GM12801 (cell line): ENCODE measurements around the gene PDE4D.

Experiments used
- TF ChIP-seq, protein P1 (sequence below): IDR thresholded peaks from one replicate; pipeline ENCODE4 v1.5.1; 2011; ENCODE audit warnings: control low read depth; ENCODE audit not compliant: insufficient read length; ENCODE audit errors: extremely low read depth

PDE4D gene

DNA sequence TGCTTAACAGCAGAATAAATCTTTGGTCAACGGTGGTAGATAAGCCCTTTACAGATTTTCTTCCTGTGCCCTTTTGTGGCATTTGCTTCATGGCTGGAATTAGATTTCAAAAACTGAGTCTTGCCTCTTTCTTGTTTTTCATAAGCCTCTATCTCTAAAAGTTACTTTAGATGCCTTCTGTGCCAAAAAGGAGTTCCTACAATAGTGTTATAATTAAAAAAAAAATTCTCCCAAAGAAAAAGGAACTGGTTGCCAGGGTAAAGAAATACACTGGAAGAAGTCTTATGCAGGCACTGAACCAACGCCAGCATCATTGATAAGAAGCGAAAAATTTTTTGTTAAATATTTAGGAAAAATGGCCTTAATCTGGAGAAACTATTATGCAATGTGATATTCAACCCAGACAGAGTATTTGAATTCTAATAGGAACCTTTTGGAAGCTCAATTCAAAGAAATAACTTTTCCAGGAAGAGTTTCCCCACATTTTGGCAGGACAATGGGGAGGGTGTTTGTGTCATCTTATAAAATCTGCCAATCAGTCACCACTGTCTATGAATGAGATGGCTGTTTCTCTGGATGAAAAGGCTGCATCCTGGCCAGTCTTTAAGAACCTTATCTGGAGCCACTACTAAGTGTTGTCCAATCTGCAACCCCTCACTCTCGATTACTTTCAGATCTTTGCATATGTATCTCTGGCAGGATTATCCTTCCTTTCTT, 608.1 kb downstream of the PDE4D start:
- TF ChIP-seq, protein P1, sequence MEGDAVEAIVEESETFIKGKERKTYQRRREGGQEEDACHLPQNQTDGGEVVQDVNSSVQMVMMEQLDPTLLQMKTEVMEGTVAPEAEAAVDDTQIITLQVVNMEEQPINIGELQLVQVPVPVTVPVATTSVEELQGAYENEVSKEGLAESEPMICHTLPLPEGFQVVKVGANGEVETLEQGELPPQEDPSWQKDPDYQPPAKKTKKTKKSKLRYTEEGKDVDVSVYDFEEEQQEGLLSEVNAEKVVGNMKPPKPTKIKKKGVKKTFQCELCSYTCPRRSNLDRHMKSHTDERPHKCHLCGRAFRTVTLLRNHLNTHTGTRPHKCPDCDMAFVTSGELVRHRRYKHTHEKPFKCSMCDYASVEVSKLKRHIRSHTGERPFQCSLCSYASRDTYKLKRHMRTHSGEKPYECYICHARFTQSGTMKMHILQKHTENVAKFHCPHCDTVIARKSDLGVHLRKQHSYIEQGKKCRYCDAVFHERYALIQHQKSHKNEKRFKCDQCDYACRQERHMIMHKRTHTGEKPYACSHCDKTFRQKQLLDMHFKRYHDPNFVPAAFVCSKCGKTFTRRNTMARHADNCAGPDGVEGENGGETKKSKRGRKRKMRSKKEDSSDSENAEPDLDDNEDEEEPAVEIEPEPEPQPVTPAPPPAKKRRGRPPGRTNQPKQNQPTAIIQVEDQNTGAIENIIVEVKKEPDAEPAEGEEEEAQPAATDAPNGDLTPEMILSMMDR: no peak

- TF ChIP-seq, protein P1: no peak
Measured at GRCh38 chr5:59282726-59283125, 610.8 kb downstream of the PDE4D start.

DNA sequence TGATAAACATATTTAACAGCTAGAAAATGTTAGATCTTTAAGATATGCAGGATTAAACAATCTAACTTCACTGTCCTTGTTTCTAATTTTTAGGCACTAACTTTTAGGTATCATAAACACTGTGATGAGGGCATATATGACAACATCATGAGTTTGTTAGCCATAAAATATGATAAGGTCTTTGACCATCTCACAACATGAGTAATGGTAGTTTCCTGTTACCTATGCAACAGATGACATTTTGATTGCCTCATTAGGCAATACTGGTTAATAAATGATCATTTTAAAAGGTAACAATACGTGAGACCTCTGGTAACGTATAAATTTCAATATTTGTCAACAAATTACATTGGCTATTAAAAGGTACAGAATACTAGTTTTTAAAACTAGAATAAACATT, 613.5 kb downstream of the PDE4D start:
- TF ChIP-seq, protein P1: no peak

- TF ChIP-seq, protein P1: no peak
Measured at GRCh38 chr5:59276917-59277372, 616.6 kb downstream of the PDE4D start.

GRCh38 chr5:59276325-59276675, 617.2 kb downstream of the PDE4D start:
- TF ChIP-seq, protein P1: no peak

- TF ChIP-seq, protein P1: no peak
Measured at GRCh38 chr5:59275510-59276324, 617.8 kb downstream of the PDE4D start.

DNA sequence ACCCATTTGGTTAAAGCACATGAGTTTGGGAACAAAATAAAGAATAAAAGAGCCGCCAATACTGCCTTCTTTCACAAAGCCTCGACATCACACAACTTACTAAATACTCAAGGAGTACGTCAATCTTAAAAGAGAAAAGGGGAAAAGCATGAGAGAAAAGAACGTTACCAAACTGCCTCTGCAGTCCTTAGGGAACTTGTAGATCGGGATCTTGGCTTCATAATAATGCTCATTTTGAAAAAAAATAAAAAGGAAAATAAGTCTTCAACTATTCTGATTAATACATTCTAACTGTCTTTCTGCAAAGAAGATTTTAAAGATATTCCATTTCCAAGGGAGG, 618.4 kb downstream of the PDE4D start:
- TF ChIP-seq, protein P1: no peak
